CD4-positive, alpha-beta T cell treated with Interleukin-15 for 1 hour (primary cell): Measurements from ENCODE around the gene ST6GAL1.

Source experiments
- DNase-seq: peaks from one replicate; pipeline ENCODE4 v3.0.0-alpha.2; 2020

ST6GAL1 gene

DNA sequence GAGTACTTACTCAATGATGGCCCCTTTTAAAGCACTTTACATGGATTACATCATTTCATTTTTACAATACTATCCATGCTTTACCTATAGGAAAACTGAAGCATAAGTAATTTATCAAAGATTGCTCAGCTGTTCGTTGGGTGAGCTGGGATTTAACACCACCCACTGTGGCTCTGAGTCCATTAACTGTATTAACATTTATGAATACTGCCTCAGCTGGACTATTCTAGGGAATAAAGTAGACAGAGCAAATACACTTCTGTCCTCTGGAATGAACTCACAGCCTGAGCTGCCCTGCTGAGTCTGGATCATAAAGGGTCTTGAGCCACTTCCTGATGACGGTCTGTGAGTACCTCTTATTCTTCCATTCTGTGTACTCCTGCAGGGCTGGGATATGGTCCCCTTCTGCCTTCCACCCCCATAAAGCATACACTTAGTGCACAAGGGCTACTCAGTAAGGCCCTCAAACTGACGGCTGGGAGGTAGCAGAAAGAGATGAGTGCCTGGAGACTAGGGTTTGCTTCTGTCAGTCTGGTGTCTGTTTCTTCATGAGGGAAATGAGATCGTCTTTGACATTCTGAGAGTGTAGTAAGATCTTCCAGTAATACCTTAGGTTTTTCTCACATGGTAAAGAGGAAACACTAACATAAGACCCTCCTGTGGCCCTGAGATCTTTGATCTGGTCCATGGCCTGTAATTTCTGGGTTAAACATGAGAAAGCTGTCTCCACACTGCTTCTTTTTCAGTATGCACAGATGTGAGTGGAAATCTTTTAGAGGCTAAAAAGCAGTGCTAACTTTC is 12.6 kb upstream of the ST6GAL1 start:
- no peak for DNase-seq

DNA sequence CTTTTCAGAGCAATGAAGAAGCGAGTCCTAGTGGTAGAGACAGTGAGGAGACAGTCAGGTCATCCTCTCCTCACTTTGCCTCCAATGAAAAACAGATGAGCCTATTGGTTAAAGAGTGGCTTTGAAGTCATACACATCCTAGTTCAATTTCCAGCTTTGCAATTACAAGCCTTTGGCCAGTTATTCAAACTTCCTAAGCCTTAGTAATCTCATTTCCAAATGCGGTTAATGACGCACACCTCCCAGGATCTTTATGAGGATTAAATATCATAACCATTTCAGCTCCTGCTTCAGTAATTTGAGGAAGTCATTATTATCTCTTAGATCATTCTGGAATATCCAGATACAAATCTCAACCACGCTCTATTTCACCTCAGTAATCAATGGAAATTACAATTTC is 10.0 kb upstream of the ST6GAL1 start:
- DNase-seq = no peak

GRCh38 chr3:186920796-186921195 is 9.5 kb upstream of the ST6GAL1 start:
- no peak for DNase-seq

GRCh38 chr3:186921578-186921977 is 8.7 kb upstream of the ST6GAL1 start:
- no peak for DNase-seq

GRCh38 chr3:186922224-186922623 is 8.1 kb upstream of the ST6GAL1 start:
- DNase-seq = no peak

GRCh38 chr3:186922790-186923189 is 7.5 kb upstream of the ST6GAL1 start:
- DNase-seq = no peak

DNA sequence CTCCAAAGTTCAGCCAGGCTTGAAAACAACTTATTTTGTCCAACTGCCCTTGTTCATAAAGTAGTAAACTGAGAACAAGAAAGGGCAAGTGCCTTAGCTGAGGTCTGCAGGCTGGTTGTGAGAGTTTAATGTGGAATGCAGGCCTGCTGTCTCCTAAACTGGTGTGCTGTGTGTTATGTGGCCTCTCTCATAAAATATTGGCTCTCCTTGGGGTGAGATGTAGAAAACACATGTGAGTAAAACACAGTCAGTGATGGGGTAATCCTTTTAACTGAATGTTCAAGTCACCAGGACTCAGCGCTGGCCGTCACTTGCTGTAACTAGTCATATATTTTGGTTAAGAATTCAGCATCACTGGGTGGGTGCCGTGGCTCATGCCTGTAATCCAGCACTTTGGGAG is 7.1 kb upstream of the ST6GAL1 start:
- no peak for DNase-seq

DNA sequence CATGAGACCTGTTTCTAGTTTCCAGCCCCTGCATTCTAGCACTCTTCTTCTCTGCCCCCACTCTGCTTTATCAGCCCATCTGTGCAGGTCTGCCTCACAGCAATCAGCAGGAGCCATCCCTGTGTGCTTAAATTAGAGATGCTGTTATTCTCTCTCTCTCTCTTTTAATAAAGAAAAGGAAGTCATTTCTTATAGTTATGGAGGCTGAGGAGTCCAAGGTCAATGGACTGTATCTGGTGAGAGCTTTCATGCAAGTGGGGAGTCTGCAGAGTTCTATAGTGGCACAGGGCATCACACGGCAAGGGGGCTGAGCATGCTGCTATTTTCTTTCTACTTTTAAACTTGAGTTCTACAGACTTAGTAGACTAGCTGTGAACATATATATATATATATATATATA is 4.5 kb upstream of the ST6GAL1 start:
- no peak for DNase-seq

DNA sequence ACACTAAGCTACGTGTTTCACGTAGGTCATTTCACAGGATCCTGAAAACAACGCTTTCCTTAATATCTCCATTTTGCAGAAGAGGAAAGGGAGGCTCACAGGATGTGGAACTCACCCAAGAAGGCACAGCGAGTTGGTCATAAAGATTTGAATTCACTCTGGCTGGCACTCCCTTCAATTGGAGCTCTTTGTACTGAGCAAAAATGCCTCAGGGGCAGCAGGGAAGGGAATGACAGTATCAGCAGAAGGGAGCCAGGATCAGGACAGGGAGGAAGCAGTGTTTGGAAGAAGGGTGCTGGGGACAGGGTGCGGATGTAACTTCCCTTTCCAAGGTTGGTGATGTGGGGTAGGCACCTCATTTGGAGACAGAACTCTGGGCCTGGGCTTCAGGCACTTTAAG is 1.1 kb upstream of the ST6GAL1 start:
- DNase-seq = no peak

DNA sequence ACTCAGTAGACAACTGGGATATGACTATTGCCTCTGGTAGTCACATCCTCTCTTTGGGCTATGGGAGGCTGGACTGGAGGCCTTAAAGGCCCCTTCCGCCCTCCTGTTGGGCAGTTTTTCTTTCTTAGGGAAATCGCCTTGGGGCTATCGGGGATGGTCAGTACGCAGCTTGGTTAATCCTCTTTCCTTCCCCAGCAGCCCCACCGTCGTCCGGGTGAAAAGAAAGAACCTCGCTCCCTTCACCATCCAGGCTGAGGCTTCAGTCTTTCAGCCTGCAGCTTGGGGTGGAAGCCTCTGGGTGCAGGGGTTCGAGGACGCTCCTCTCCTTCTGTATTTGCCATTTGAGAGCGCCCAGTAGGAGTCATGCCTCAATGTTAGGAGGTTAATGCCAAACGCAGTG is 641 bp upstream of the ST6GAL1 start:
- no peak for DNase-seq

GRCh38 chr3:186930641-186931531 is 560 bp downstream of the ST6GAL1 start:
- DNase-seq = peak; percentile 80

DNA sequence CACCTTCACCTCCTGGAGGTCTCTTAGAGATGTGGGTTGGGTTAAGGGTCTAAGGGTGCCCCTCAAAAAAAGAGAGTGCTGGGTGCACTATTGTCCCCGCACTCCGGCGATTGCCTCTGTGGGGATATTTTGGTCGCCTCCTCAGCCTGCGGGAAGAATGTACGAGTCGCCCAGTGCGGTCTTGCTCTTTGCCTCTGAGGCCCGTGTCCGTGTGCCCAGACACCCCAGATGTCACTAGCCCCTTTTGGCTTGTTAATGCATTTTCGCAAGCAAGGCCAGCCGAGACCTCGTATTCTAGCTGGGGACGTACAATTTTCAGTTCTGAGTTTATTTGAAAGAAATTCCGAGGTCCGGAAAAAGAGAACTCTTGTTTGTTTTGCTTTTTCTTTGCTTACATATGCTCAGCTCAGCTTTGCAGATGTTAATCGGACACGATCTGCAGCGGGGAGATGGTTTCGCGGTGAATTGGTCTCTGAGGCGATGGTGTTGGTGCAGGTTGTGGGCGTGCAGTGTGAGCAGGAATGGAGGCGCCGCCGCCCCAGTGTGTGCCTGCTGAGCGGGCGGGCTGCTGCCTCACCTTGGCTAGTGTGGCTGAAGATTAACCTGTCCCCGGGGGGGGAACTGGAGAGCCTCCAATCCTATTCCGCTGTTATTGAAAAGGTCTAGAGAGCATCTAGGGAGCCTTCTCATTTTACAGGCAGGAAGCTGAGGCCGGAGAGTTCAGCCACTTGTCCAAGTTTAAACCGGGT is 1.4 kb downstream of the ST6GAL1 start:
- peak; percentile 61 for DNase-seq

GRCh38 chr3:186932281-186933181 is 2.2 kb downstream of the ST6GAL1 start:
- no peak for DNase-seq

DNA sequence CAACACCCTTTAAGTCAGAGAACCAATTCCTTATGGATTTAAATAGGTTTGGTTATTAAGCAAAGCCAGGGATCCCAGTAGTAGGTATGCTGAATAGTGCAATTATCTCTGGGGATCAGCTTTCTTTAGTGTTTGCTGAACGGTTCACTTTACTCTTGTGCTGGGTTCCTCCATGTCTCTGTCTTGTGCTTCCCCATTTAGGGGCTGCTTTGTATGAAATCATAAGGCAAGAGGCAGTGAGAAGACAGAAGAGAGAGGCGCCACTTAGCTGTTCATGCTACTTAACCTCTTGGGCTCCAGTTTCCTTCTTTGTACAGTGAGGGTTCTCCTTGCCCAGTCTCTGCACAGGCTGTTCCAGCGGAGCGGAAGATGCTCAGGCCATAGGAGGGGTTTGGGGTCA is 3.5 kb downstream of the ST6GAL1 start:
- no peak for DNase-seq

- no peak for DNase-seq
Observed at GRCh38 chr3:186935133-186935532, 4.8 kb downstream of the ST6GAL1 start.

DNA sequence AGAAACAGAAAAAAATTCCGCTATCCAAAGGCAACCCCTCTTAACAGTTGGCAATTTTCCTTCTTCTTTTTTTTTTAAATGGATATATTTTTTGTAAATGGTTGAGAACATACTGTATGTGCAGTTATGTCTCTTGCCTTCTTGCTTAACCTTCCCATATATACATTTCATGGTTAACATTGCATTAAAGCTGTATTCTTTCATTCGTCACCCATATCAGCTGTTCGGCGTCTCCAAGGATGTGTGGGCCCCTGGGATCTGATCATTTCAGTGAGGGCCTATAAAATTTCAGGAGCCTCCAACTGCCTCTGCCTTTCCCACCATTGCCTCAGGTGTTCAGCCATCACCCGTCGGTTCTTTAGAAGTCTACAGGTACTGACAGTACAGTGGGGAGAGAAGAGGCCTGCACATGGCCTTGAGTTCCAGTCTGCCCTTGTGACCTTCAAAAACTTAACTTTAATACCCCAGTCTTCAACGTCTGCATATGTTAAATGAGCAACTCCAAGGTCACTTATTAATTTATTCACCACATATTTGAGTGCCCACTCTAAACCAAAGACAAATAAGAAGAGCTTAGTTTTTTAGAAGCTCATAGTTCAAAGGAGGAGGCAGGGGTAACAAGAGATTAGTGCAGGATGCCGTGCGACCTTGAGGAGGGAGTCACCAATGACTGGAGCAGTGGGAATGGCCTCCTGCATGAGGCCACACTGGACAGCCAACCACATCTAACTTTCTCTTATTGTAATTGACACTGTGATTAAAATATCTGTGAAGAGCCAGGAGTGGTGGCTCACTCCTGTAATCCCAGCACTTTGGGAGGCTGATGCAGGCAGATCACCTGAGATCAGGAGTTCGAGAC is 6.9 kb downstream of the ST6GAL1 start:
- no peak for DNase-seq

DNA sequence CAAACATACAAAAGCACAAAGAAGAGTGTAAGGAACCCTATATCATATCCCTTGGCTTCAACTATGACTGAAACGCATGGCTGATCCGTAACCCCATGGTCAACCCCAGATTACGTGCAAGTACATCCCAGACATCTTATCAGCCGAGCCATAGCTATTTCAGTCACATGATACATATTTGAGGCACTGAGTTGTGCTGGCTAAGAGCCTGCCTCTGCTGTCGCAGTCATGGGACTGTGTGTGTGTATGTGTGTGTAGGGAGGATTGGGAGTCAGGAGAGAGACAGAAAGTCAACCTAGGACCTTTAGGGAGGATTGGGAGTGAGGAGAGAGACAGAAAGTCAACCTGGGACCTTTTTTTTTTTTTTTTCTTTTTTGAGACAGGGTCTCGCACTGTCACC is 8.4 kb downstream of the ST6GAL1 start:
- DNase-seq = no peak

GRCh38 chr3:186939536-186939935 is 9.2 kb downstream of the ST6GAL1 start:
- no peak for DNase-seq

- no peak for DNase-seq
Observed at GRCh38 chr3:186940967-186941366, 10.6 kb downstream of the ST6GAL1 start.

DNA sequence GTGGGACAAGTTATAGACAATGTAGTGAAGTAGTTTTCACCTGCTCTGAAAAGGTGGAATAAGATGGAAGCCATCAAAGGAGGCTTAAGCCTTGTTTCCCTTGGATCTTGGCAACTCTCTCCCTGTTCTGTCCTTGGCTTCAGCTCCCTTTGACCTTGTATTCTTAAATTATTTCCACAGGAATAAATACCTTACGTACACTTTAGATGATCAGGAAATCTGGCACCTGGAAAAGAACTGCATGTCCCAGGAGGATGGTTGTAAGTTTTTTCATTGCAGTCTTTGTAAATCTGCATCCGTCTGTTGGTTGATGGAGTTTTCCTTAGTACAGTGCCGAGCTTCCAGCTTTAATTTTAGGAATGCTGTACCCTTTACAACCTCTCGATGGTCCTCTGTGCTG is 11.8 kb downstream of the ST6GAL1 start:
- DNase-seq = no peak

DNA sequence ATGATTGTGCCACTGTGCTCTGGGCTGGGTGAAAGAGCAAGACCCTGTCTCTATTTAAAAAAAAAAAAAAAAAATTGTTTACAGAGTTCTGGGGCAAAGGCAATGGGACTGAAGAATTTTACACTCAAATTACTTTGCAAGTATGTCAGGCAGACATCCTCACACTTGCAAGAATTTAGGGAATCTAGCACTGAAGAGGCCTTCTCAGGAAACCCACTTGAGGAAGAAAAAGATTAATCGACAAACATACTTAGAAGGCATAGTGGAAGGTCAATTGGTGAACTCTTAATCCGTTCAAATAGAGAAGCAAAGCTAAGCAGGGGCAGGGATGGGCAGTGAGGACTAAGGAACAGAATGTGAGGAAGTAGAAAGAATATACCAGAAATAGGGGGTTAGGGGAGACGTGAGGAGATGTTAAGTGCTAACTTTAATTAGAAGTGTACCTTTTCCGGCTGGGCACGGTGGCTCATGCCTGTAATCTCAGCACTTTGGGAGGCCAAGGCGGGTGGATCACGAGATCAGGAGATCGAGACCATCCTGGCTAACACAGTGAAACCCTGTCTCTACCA is 15.0 kb downstream of the ST6GAL1 start:
- no peak for DNase-seq
